K562 (cell line): ENCODE data around the gene MEX3A. TPM values are rescaled to one million over a fixed set of nuclear protein-coding genes. Genes with fewer than 3 reads are reported as not detected.

Experiments used
- CBX2 ChIP-seq: fragments of 200-600 bp; sonication (generic); IDR thresholded peaks from one replicate; pipeline ENCODE4 v1.6.1; 2012; ENCODE audit warnings: mild to moderate bottlenecking, low read length, inconsistent platforms; ENCODE audit not compliant: insufficient read depth, poor library complexity, severe bottlenecking
- CREM ChIP-seq: IDR thresholded peaks from 2 replicates; pipeline ENCODE4 v1.6.1; 2014; ENCODE audit warnings: antibody characterized with exemption, low read depth
- ELF4 ChIP-seq: fragments of 450-650 bp; formaldehyde crosslinking; IDR thresholded peaks from 2 replicates; pipeline ENCODE4 v1.4.0; 2022; ENCODE audit warnings: missing genetic modification characterization
- EWSR1 ChIP-seq: fragments of 450-650 bp; IDR thresholded peaks from 2 replicates; pipeline ENCODE4 v1.6.1; 2018; ENCODE audit warnings: borderline replicate concordance, mild to moderate bottlenecking, low read depth, moderate library complexity; ENCODE audit not compliant: partially characterized antibody
- FOXM1 ChIP-seq, 2 experiments: fragments of 450-650 bp in 1 of 2; sonication (generic) in 1 of 2; formaldehyde crosslinking in 1 of 2; IDR thresholded peaks; 2 replicates each; pipeline versions ENCODE4 v1.6.1 to v1.9.0; 2017 to 2022; ENCODE audit warnings: low read depth in 2 of 2, mild to moderate bottlenecking in 2 of 2, missing genetic modification reagents in 1 of 2, moderate library complexity in 1 of 2
- HDAC1 ChIP-seq, 2 experiments: fragments of 450-650 bp; IDR thresholded peaks; 2 replicates each; pipeline ENCODE4 v1.6.1; 2016 to 2017; ENCODE audit warnings: inconsistent platforms in 1 of 2, mild to moderate bottlenecking in 1 of 2, moderate library complexity in 1 of 2
- HNRNPLL ChIP-seq: fragments of 200-400 bp; formaldehyde crosslinking; IDR thresholded peaks from 2 replicates; pipeline ENCODE4 v1.6.1; 2017; ENCODE audit warnings: low read length, low read depth, mild to moderate bottlenecking; ENCODE audit not compliant: poor library complexity, severe bottlenecking
- JUNB ChIP-seq: fragments of 450-650 bp; formaldehyde crosslinking; conservative IDR thresholded peaks from 2 replicates; pipeline ENCODE4 v1.4.0; 2020; ENCODE audit warnings: mild to moderate bottlenecking
- KHSRP ChIP-seq: fragments of 450-650 bp; IDR thresholded peaks from 2 replicates; pipeline ENCODE4 v1.6.1; 2017
- NFE2L1 ChIP-seq: fragments of 450-650 bp; IDR thresholded peaks from 2 replicates; pipeline ENCODE4 v1.6.1; 2016; ENCODE audit warnings: missing genetic modification characterization, low read depth, mild to moderate bottlenecking, missing compliant biosample characterization, moderate library complexity, borderline replicate concordance
- TAF7 ChIP-seq: fragments of 450-650 bp; IDR thresholded peaks from 2 replicates; pipeline ENCODE4 v1.6.1; 2016; ENCODE audit warnings: missing genetic modification characterization, missing compliant biosample characterization
- TFE3 ChIP-seq: fragments of 450-650 bp; formaldehyde crosslinking; IDR thresholded peaks from 2 replicates; pipeline ENCODE4 v1.4.0; 2020; ENCODE audit warnings: mild to moderate bottlenecking, mixed read lengths
- USF2 ChIP-seq: sonication (generic); formaldehyde crosslinking; IDR thresholded peaks from 2 replicates; pipeline ENCODE4 v1.5.0; 2020; ENCODE audit warnings: missing genetic modification reagents
- ZBTB49 ChIP-seq: sonication (generic); formaldehyde crosslinking; IDR thresholded peaks from 2 replicates; pipeline ENCODE4 v1.8.0; 2022; ENCODE audit warnings: missing genetic modification reagents, mild to moderate bottlenecking, borderline replicate concordance
- ZC3H11A ChIP-seq: IDR thresholded peaks from 2 replicates; pipeline ENCODE4 v1.6.1; 2012; ENCODE audit warnings: low read depth, low read length, improper control_type of control experiment
- ZNF592 ChIP-seq: fragments of 450-650 bp; IDR thresholded peaks from 2 replicates; pipeline ENCODE4 v1.6.1; 2017; ENCODE audit warnings: antibody characterized with exemption, mild to moderate bottlenecking
- ZNF707 ChIP-seq: fragments of 250-450 bp; sonication (Bioruptor Pico); conservative IDR thresholded peaks from 2 replicates; pipeline ENCODE4 v1.8.0; 2022; ENCODE audit warnings: inconsistent platforms, mild to moderate bottlenecking, moderate library complexity
- polyA plus RNA-seq, 8 experiments: library from polyadenylated mRNA; depleted of rRNA in 4 of 8; stranded (reverse) in 5 of 8; unstranded in 3 of 8; fragments of >200 nt; fragmentation: Nextera tagmentation in 2 of 8; fragmentation: Illumina TruSeq in 1 of 8; extraction: Ambion mirVana in 2 of 8; extraction: Trizol in 1 of 8; gene quantifications; 2 replicates each; pipeline versions ENCODE4 v1.2.1 to v1.2.3, GENCODE V29; 2011 to 2014; ENCODE audit warnings: inconsistent platforms in 1 of 8, missing spikeins in 1 of 8
- total RNA-seq, 7 experiments: library from RNA; depleted of rRNA in 6 of 7; stranded (reverse); fragments of >200 nt in 6 of 7; fragmentation: Illumina TruSeq in 2 of 7; extraction: Trizol in 2 of 7; gene quantifications; 2 replicates each; pipeline versions ENCODE4 v1.2.1 to v1.2.3, GENCODE V29; 2011 to 2021; ENCODE audit warnings: low replicate concordance in 1 of 7

Gene MEX3A
- total and polyA plus RNA-seq, 9 of the 15 experiments (the other 6 are each of a cell fraction or from before 2014, with no cell fraction given), result 0.36 to 13.7 (median 5.2) TPM

- TF ChIP-seq ZNF592, result peak; percentile 66; the same call in 1 of the 2 replicates
- peak; percentile 67 for TF ChIP-seq CREM
- 0 out of 2 replicates have a peak, but pooled peaks have one; percentile 42 for TF ChIP-seq ZNF707
- peak in 1 of 2 experiments; percentile 69; a peak in 2 of 4 replicates for TF ChIP-seq HDAC1 (IDR thresholded peaks at IDR 0.05)
- TF ChIP-seq EWSR1, result no peak
- TF ChIP-seq USF2, result peak; percentile 57
- peak; percentile 42; the same call in 1 of the 2 replicates for TF ChIP-seq TAF7
- TF ChIP-seq HNRNPLL, result peak; percentile 13
- TF ChIP-seq ELF4 (CRISPR knock-in tag), result peak; percentile 78
- TF ChIP-seq KHSRP, result 0 out of 2 replicates have a peak, but pooled peaks have one; percentile 26
- no peak for TF ChIP-seq ZC3H11A
- no peak for TF ChIP-seq CBX2
- no peak for TF ChIP-seq NFE2L1 (tag)
- TF ChIP-seq ZBTB49 (CRISPR knock-in tag), result no peak
- TF ChIP-seq TFE3 (CRISPR knock-in tag), result no peak
- TF ChIP-seq FOXM1 (IDR thresholded peaks at IDR 0.05; ENCODE audit: low read depth), result no peak
- no peak for TF ChIP-seq FOXM1 (CRISPR knock-in tag; IDR thresholded peaks at IDR 0.05; ENCODE audit: low read depth)
- TF ChIP-seq JUNB (CRISPR knock-in tag), result peak; percentile 94
These were observed 32.0 kb upstream of the MEX3A start, which contains the start of gene LMNA (continued) for GRCh38 chr1:156114101-156114918.
